ENCODE data around the gene WIPF2.

Gene WIPF2

DNA sequence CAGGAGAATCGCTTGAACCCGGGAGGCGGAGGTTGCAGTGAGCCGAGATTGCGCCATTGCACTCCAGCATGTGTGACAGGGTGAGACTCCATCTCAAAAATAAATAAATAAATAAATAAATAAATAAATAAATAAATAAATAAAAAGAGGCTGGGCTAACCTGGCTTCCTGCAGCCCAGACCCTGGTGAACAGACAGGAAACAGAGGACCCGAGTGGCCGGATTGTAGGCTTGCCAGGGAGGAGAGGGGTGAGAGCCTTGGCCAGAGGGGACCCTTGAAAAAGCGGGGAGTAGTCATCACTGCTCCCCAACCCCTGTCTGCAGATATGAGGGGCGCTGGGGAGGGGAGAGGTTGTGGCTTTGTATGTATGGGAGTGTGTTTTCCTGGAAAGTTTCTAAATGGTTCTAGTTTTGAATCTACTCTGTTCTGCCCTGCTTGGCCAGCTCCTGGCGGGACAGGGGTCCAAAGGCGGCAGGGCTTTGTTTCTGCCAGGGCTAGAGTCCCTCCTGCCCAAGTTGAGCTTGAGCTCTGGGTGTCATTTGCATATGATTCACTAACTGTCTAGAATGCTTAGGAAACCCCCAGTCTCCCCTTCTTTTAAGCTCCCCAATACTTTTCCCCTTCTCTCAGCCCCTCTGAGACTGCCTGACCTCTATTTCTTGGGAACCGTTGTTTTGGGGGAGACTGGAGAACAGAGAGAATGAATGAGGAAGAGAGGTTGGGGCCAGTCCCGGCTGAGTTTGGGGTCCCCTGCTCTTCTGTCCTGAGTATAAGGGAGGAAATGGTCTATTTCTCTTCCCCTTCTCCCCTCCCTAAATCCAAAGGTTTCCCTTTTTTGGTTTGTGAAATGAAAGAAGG lies 106.3 kb downstream of the WIPF2 start:
- Histone ChIP-seq H3K36me3 (ENCODE audit: insufficient read depth, low read length) (peaks cover 6% of the 10 kb centered on the region), H3K9me3 (ENCODE audit: low read depth, low read length) (no peaks in the 10 kb centered on the region), H3K27ac (peak overlapping the region; percentile 32; the same call in 1 of the 2 replicates), H3K4me3 (no peak overlapping the region), H3K9ac (ENCODE audit: insufficient read length) (no peak overlapping the region)
- DNase-seq (ENCODE audit: low read depth, low spot score): no peak
- TF ChIP-seq FOXP2 (optimal IDR thresholded peaks at IDR 0.05; ENCODE audit: control extremely low read depth, extremely low read length, insufficient read depth): no peak
- no peak for TF ChIP-seq POLR2AphosphoS5 (IDR thresholded peaks at IDR 0.05; ENCODE audit: borderline replicate concordance, low read depth, low read length)
- no peak for TF ChIP-seq EZH2 (IDR thresholded peaks at IDR 0.05)

- TF ChIP-seq POLR2AphosphoS5 (IDR thresholded peaks at IDR 0.05; ENCODE audit: borderline replicate concordance, low read depth, low read length) (no peak), FOXP2 (optimal IDR thresholded peaks at IDR 0.05; ENCODE audit: control extremely low read depth, extremely low read length, insufficient read depth) (no peak), EZH2 (IDR thresholded peaks at IDR 0.05) (no peak)
- DNase-seq (ENCODE audit: low read depth, low spot score): no peak
- H3K36me3 ChIP-seq (ENCODE audit: insufficient read depth, low read length): peaks cover 15% of the 10 kb centered on the region
- no peaks in the 10 kb centered on the region for H3K9me3 ChIP-seq (ENCODE audit: low read depth, low read length)
- no peak overlapping the region for H3K4me3 ChIP-seq
- H3K27ac ChIP-seq: peak overlapping the region; percentile 32; the same call in 1 of the 2 replicates
- H3K9ac ChIP-seq (ENCODE audit: insufficient read length): no peak overlapping the region
Measured at GRCh38 chr17:40326014-40326831, 107.1 kb downstream of the WIPF2 start.

DNA sequence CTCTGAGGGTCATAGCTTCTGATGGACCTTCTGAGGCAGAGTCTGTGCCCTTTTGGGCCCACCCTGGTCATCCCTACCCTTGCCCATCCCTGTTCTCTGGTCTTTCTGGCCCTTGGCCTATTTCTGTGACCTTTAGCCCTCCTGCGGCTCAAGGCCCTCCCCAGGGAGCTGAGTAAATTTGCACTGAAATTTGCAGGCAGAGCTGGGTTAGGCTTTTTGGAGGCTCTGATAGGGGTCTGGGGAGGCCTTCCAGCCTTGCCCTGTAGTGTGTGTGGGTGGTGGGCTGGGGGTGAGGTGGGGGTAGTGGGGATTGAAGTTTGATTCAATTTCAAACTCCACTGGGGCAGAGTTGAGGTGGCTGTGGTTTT lies 107.7 kb downstream of the WIPF2 start:
- H3K36me3 ChIP-seq (ENCODE audit: insufficient read depth, low read length): peaks cover 21% of the 10 kb centered on the region
- TF ChIP-seq POLR2AphosphoS5 (IDR thresholded peaks at IDR 0.05; ENCODE audit: borderline replicate concordance, low read depth, low read length) (no peak), FOXP2 (optimal IDR thresholded peaks at IDR 0.05; ENCODE audit: control extremely low read depth, extremely low read length, insufficient read depth) (no peak), EZH2 (IDR thresholded peaks at IDR 0.05) (no peak)

GRCh38 chr17:40327244-40327729 lies 108.2 kb downstream of the WIPF2 start:
- Histone ChIP-seq H3K9ac (ENCODE audit: insufficient read length) (no peak overlapping the region), H3K27ac (no peak overlapping the region; the same call in 1 of the 2 replicates)

More for the DNA sequence above, 107.7 kb downstream of the WIPF2 start:
- no peak overlapping the region for H3K9ac ChIP-seq (ENCODE audit: insufficient read length)
- no peak for DNase-seq (ENCODE audit: low read depth, low spot score)
- no peak overlapping the region for H3K4me3 ChIP-seq
- H3K9me3 ChIP-seq (ENCODE audit: low read depth, low read length): no peaks in the 10 kb centered on the region
- no peak overlapping the region for H3K27ac ChIP-seq

GRCh38 chr17:40327735-40328385 lies 108.8 kb downstream of the WIPF2 start:
- no peak for TF ChIP-seq FOXP2 (optimal IDR thresholded peaks at IDR 0.05; ENCODE audit: control extremely low read depth, extremely low read length, insufficient read depth)
- no peak for TF ChIP-seq POLR2AphosphoS5 (IDR thresholded peaks at IDR 0.05; ENCODE audit: borderline replicate concordance, low read depth, low read length)
- TF ChIP-seq EZH2 (IDR thresholded peaks at IDR 0.05): no peak
- Histone ChIP-seq H3K36me3 (ENCODE audit: insufficient read depth, low read length) (peaks cover 31% of the 10 kb centered on the region), H3K9me3 (ENCODE audit: low read depth, low read length) (no peaks in the 10 kb centered on the region), H3K9ac (ENCODE audit: insufficient read length) (no peak overlapping the region), H3K4me3 (no peak overlapping the region), H3K27ac (peak overlapping the region; percentile 49)
- DNase-seq (ENCODE audit: low read depth, low spot score): no peak

More at GRCh38 chr17:40327244-40327729, 108.2 kb downstream of the WIPF2 start:
- Histone ChIP-seq H3K4me3 (no peak overlapping the region), H3K9me3 (ENCODE audit: low read depth, low read length) (no peaks in the 10 kb centered on the region), H3K36me3 (ENCODE audit: insufficient read depth, low read length) (peaks cover 25% of the 10 kb centered on the region)
- DNase-seq (ENCODE audit: low read depth, low spot score): no peak
- TF ChIP-seq POLR2AphosphoS5 (IDR thresholded peaks at IDR 0.05; ENCODE audit: borderline replicate concordance, low read depth, low read length): no peak
- no peak for TF ChIP-seq FOXP2 (optimal IDR thresholded peaks at IDR 0.05; ENCODE audit: control extremely low read depth, extremely low read length, insufficient read depth)
- no peak for TF ChIP-seq EZH2 (IDR thresholded peaks at IDR 0.05)

DNA sequence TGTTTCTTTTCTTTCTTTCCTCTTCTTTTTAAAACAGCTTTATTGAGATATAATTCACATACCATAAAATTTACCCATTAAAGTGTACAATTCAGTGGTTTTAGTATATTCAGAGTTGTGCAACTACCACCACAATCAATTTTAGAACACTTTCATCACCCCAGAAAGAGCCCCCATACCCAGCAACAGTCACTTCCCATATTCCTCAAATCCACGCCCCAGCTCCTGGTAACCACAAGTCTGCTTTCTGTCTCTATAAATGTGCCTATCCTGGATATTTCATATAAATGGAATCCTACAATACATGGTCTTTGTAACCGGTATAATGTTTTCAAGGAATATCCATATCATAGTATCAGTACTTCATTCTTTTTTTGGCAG lies 109.3 kb downstream of the WIPF2 start:
- DNase-seq (ENCODE audit: low read depth, low spot score): no peak
- TF ChIP-seq EZH2 (IDR thresholded peaks at IDR 0.05) (no peak), POLR2AphosphoS5 (IDR thresholded peaks at IDR 0.05; ENCODE audit: borderline replicate concordance, low read depth, low read length) (no peak), FOXP2 (optimal IDR thresholded peaks at IDR 0.05; ENCODE audit: control extremely low read depth, extremely low read length, insufficient read depth) (no peak)
- H3K27ac ChIP-seq: peak overlapping the region; percentile 49
- H3K9ac ChIP-seq (ENCODE audit: insufficient read length): no peak overlapping the region
- no peaks in the 10 kb centered on the region for H3K9me3 ChIP-seq (ENCODE audit: low read depth, low read length)
- H3K36me3 ChIP-seq (ENCODE audit: insufficient read depth, low read length): peaks cover 31% of the 10 kb centered on the region
- H3K4me3 ChIP-seq: no peak overlapping the region

- H3K9me3 ChIP-seq (ENCODE audit: low read depth, low read length): no peaks in the 10 kb centered on the region
- DNase-seq (ENCODE audit: low read depth, low spot score): no peak
- no peak overlapping the region for H3K9ac ChIP-seq (ENCODE audit: insufficient read length)
- no peak overlapping the region for H3K27ac ChIP-seq
- H3K36me3 ChIP-seq (ENCODE audit: insufficient read depth, low read length): peaks cover 31% of the 10 kb centered on the region
- no peak overlapping the region for H3K4me3 ChIP-seq
- no peak for TF ChIP-seq EZH2 (IDR thresholded peaks at IDR 0.05)
- TF ChIP-seq FOXP2 (optimal IDR thresholded peaks at IDR 0.05; ENCODE audit: control extremely low read depth, extremely low read length, insufficient read depth): no peak
- TF ChIP-seq POLR2AphosphoS5 (IDR thresholded peaks at IDR 0.05; ENCODE audit: borderline replicate concordance, low read depth, low read length): no peak
Measured at GRCh38 chr17:40329839-40330794, 111.0 kb downstream of the WIPF2 start.
